ENCODE measurements around the gene SV2B. TPM values are rescaled to one million over a fixed set of nuclear protein-coding genes. Genes with fewer than 3 reads are reported as not detected.

SV2B gene
- total RNA-seq, 1 donor from 2014 or later = 1.6 TPM

DNA sequence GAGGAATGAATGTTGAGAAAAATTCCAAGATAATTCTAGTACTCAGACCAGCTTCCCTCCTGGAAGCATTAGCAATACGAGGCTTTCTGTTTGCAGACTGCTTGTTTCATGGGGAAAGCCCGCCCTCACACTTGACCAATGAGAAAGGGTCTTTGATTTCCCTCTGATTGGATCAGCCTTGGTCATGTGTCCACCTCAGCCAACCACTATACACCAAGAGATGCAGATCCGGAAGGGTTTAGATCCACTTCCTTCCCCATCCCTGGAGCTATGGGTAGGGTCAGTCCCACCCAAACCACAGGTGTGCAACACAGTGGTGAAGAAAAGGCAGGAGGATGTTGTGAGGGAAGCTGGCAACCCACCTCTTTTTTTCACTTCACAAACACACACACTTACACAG, 154.7 kb downstream of the SV2B start:
- Histone ChIP-seq H3K4me3 (ENCODE audit: low read length in 3 of 3) (no peak overlapping the region), H3K36me3 (ENCODE audit: control insufficient read depth in 3 of 3, insufficient read depth in 3 of 3, low read length in 3 of 3) (no peaks in the 10 kb centered on the region), H3K27me3 (ENCODE audit: control insufficient read depth in 3 of 3, insufficient read depth in 3 of 3, low read length in 3 of 3) (peaks cover 3 to 4% (median 4%) of the 10 kb centered on the region in 3 donors), H3K9me3 (ENCODE audit: control insufficient read depth in 3 of 3, low read length in 3 of 3) (no peaks in the 10 kb centered on the region), H3K9ac (ENCODE audit: low read depth in 1 of 3, low read length in 3 of 3) (no peak overlapping the region), H3K27ac (ENCODE audit: low read depth, low read length) (no peak overlapping the region), H3K4me1 (ENCODE audit: control insufficient read depth in 3 of 3, insufficient read depth in 3 of 3, low read length in 3 of 3) (no peaks in the 10 kb centered on the region)

DNA sequence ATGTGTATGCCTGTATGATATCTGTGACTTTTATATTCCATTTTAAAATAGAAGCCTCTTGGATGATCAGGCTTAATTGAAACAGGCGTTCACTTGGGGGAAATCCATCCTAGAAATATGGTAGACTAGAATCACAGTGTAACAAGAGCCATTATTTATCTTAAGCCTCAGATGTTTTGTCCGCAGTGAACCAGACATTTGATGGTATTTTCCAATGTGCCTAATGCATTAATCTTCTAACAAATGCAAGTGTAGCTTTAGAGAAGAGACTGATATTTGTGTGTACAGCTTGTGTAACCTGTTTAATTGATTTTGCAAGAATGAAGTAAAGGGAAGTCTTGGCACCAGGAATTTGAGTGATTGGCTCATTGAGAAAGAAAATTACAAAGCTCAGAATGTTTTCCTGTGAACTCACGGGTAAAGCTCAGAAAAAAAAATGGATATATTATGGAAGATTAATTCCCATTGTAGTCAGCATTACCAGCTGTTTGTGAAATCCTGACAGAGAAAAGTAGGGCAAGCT, 155.7 kb downstream of the SV2B start:
- no peak overlapping the region for H3K9ac ChIP-seq (ENCODE audit: low read depth in 1 of 3, low read length in 3 of 3)
- no peak overlapping the region for H3K27ac ChIP-seq (ENCODE audit: low read depth, low read length)
- peaks cover 3 to 4% (median 4%) of the 10 kb centered on the region in 3 donors for H3K27me3 ChIP-seq (ENCODE audit: control insufficient read depth in 3 of 3, insufficient read depth in 3 of 3, low read length in 3 of 3)
- H3K4me1 ChIP-seq (ENCODE audit: control insufficient read depth in 3 of 3, insufficient read depth in 3 of 3, low read length in 3 of 3) = no peaks in the 10 kb centered on the region
- no peak overlapping the region for H3K4me3 ChIP-seq (ENCODE audit: low read length in 3 of 3)
- H3K36me3 ChIP-seq (ENCODE audit: control insufficient read depth in 3 of 3, insufficient read depth in 3 of 3, low read length in 3 of 3) = no peaks in the 10 kb centered on the region
- H3K9me3 ChIP-seq (ENCODE audit: control insufficient read depth in 3 of 3, low read length in 3 of 3) = no peaks in the 10 kb centered on the region

DNA sequence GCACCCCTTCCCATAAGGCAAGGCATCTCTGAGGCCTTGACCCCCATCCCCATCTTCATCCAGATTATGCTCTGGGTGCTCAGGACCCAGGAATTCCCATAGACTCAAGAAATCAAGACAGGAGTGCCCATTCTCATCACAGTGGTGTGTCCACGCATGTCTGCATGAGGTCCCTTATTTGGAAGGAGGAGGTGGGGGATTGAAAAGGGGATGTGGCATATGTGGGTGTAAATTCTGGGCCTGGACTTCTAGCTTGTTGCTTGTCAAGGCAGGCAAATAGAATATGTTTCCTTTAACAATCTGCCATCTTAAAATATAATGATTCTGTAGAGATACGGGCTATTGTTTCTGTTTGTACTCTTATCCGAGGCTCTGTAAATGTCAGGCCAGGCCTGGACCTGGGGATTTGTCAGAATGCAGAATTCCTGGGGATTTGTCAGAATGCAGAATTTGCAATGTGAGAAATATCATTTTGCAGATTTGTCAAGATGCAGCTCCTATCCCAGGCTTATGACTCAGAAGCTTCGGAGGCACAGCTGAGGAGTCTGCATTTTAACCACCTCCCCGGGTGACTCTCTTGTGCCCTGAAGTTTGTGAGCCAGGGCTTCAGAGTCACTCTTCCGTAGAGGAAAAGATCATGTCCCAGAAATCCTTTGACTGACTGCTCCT, 157.8 kb downstream of the SV2B start:
- Histone ChIP-seq H3K9me3 (ENCODE audit: control insufficient read depth in 3 of 3, low read length in 3 of 3) (no peaks in the 10 kb centered on the region), H3K4me1 (ENCODE audit: control insufficient read depth in 3 of 3, insufficient read depth in 3 of 3, low read length in 3 of 3) (peaks cover 0 to 4% (median 0%) of the 10 kb centered on the region in 3 donors), H3K4me3 (ENCODE audit: low read length in 3 of 3) (no peak overlapping the region), H3K9ac (ENCODE audit: low read depth in 1 of 3, low read length in 3 of 3) (no peak overlapping the region), H3K27me3 (ENCODE audit: control insufficient read depth in 3 of 3, insufficient read depth in 3 of 3, low read length in 3 of 3) (peaks cover 3 to 4% (median 4%) of the 10 kb centered on the region in 3 donors), H3K36me3 (ENCODE audit: control insufficient read depth in 3 of 3, insufficient read depth in 3 of 3, low read length in 3 of 3) (no peaks in the 10 kb centered on the region), H3K27ac (ENCODE audit: low read depth, low read length) (no peak overlapping the region)

DNA sequence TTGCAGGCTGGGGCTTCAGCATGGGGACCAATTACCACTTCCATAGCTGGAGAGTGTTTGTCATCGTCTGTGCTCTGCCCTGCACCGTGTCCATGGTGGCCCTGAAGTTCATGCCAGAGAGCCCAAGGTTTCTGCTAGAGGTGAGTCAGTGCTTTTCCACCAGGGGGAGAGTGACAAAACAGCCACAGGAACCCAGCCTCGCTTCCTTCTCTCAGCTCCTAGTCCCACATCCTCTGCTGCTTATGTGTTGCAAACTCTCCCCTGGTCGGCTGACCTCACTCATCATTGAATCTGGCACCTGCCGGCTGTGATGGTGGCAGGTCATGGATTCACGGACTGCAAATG, 158.3 kb downstream of the SV2B start:
- peaks cover 2 to 9% (median 4%) of the 10 kb centered on the region in 3 donors for H3K4me1 ChIP-seq (ENCODE audit: control insufficient read depth in 3 of 3, insufficient read depth in 3 of 3, low read length in 3 of 3)
- no peak overlapping the region for H3K27ac ChIP-seq (ENCODE audit: low read depth, low read length)
- H3K36me3 ChIP-seq (ENCODE audit: control insufficient read depth in 3 of 3, insufficient read depth in 3 of 3, low read length in 3 of 3) = no peaks in the 10 kb centered on the region
- H3K27me3 ChIP-seq (ENCODE audit: control insufficient read depth in 3 of 3, insufficient read depth in 3 of 3, low read length in 3 of 3) = peaks cover 3 to 4% (median 4%) of the 10 kb centered on the region in 3 donors
- no peak overlapping the region for H3K4me3 ChIP-seq (ENCODE audit: low read length in 3 of 3)
- no peak overlapping the region for H3K9ac ChIP-seq (ENCODE audit: low read depth in 1 of 3, low read length in 3 of 3)
- H3K9me3 ChIP-seq (ENCODE audit: control insufficient read depth in 3 of 3, low read length in 3 of 3) = no peaks in the 10 kb centered on the region

DNA sequence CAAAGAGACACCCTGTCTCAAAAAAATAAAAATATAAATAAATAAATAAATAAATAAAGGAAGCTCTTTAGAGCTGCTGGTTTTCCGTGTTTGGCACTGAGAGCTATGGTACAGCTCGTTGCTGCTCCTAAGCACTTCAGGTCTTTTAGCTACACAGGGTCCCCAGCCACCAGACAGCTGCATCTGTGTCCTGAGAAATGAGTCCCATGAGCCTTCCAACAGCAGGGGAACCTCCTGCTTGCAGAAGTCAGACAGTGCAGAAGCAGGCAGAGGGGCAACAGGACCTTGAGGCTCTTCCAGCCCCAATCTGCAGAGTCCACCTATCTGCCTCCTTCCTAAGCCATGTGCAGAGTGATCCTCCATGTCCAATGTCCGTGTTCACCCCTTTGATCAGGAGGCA, 159.0 kb downstream of the SV2B start:
- Histone ChIP-seq H3K9ac (ENCODE audit: low read depth in 1 of 3, low read length in 3 of 3) (no peak overlapping the region), H3K36me3 (ENCODE audit: control insufficient read depth in 3 of 3, insufficient read depth in 3 of 3, low read length in 3 of 3) (no peaks in the 10 kb centered on the region), H3K4me1 (ENCODE audit: control insufficient read depth in 3 of 3, insufficient read depth in 3 of 3, low read length in 3 of 3) (peaks cover 9 to 16% (median 11%) of the 10 kb centered on the region in 3 donors), H3K4me3 (ENCODE audit: low read length in 3 of 3) (no peak overlapping the region), H3K27ac (ENCODE audit: low read depth, low read length) (no peak overlapping the region), H3K9me3 (ENCODE audit: control insufficient read depth in 3 of 3, low read length in 3 of 3) (no peaks in the 10 kb centered on the region), H3K27me3 (ENCODE audit: control insufficient read depth in 3 of 3, insufficient read depth in 3 of 3, low read length in 3 of 3) (peaks cover 3 to 4% (median 4%) of the 10 kb centered on the region in 3 donors)

DNA sequence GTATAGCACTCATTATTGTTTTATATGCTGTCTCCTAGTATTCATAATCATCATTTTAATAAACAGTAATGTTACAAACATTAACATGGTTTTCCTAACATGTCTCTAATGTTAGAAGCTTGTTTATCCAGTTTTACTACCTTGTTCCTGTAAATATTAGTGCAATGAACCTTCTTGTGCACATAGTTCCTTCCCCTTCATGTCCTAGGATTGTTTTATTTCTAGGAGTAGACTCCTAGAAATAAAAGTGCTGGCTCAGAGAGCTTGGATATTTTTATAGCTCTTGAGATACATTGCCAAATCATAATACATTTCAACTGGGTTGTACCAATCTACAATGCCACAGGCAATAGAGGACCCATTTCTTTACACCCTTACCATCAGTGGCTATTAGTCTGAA, 161.3 kb downstream of the SV2B start:
- no peak overlapping the region for H3K4me3 ChIP-seq (ENCODE audit: low read length in 3 of 3)
- H3K9ac ChIP-seq (ENCODE audit: low read depth in 1 of 3, low read length in 3 of 3) = no peak overlapping the region
- H3K4me1 ChIP-seq (ENCODE audit: control insufficient read depth in 3 of 3, insufficient read depth in 3 of 3, low read length in 3 of 3) = peaks cover 24 to 32% (median 26%) of the 10 kb centered on the region in 3 donors
- no peaks in the 10 kb centered on the region for H3K36me3 ChIP-seq (ENCODE audit: control insufficient read depth in 3 of 3, insufficient read depth in 3 of 3, low read length in 3 of 3)
- H3K27ac ChIP-seq (ENCODE audit: low read depth, low read length) = no peak overlapping the region
- no peaks in the 10 kb centered on the region for H3K9me3 ChIP-seq (ENCODE audit: control insufficient read depth in 3 of 3, low read length in 3 of 3)
- H3K27me3 ChIP-seq (ENCODE audit: control insufficient read depth in 3 of 3, insufficient read depth in 3 of 3, low read length in 3 of 3) = peaks cover 0 to 4% (median 3%) of the 10 kb centered on the region in 3 donors

DNA sequence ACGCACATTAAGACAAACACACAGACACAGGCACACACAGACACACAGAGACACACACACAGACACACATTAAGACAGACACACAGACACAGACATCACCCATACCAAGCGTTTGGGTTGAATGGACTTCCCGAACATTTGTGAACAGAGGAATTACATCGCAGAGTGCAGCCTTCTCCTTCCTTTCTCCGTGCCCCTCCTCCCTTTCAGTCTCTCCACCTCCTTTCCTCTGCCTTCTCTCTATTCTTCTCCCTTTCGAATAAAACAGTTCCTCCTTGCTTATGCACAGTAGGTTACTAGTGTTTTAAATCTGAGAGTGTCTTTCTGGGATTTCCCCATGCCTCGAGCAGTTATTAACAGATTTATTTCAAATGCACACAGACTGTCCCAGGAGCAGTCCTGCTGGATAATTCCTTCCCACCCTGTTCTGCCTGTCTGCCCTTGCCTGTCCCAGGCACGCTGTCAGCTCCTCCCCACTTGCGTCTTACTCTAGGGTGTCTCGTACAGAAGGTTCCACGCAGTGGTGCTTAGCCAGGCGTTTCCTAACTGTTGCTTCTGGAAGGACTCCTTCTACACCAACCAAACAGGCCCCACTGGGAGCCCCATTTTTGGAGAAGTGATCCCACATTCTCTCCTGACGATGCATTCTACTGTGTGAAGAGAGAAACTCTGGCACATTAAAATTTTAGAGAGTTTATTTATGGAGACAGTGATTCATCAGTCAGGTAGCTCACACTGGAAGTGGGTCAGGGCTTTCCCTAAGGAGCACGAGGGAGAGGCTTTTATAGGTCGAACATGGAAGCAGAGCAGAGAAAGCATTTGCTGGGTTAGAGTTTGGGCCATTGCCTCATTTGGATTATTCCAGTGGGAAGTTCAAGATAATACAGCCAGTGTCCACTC, 163.8 kb downstream of the SV2B start:
- H3K27ac ChIP-seq (ENCODE audit: low read depth, low read length) = peak overlapping the region; percentile 87
- peaks cover 24 to 32% (median 26%) of the 10 kb centered on the region in 3 donors for H3K4me1 ChIP-seq (ENCODE audit: control insufficient read depth in 3 of 3, insufficient read depth in 3 of 3, low read length in 3 of 3)
- peaks cover 0 to 3% (median 0%) of the 10 kb centered on the region in 3 donors for H3K27me3 ChIP-seq (ENCODE audit: control insufficient read depth in 3 of 3, insufficient read depth in 3 of 3, low read length in 3 of 3)
- no peaks in the 10 kb centered on the region for H3K9me3 ChIP-seq (ENCODE audit: control insufficient read depth in 3 of 3, low read length in 3 of 3)
- H3K9ac ChIP-seq (ENCODE audit: low read depth in 1 of 3, low read length in 3 of 3) = peak overlapping the region; percentile 34 to 75 (median 66)
- no peaks in the 10 kb centered on the region for H3K36me3 ChIP-seq (ENCODE audit: control insufficient read depth in 3 of 3, insufficient read depth in 3 of 3, low read length in 3 of 3)
- H3K4me3 ChIP-seq (ENCODE audit: low read length in 3 of 3) = peak overlapping the region; percentile 40 to 71 (median 54)

DNA sequence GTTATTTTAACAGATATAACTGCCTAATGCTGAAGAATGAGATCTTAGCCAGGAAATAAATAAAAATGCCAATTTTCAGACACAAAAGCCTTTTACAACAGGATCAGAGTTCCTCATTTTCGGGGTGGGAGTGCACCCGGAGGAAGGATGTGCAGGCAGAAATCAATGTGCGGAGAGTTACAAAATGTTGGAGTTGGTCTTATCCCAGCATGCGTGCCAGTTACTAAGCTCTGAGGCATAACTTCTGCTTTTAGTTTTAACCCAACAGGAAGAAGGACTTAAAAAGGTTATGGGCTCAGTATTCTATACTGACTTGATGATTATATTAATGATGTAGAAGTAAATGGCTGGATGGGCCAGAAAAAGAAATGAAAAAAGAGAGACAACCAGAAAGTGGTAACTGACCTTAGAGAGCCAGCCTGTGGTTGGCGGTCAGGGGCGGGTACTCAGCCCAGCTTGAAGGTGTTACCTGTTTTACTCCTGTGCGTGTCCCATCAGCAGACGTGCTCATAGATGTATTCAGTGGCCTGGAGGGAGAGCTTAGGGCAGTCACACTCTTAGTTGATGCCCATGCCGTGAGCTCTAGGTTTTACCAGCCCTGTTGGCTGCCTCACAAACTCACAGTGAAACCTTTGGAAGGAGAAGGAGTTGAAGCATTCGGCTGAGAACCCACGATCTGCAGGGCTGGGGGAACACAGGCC, 164.7 kb downstream of the SV2B start:
- peak overlapping the region; percentile 87 for H3K27ac ChIP-seq (ENCODE audit: low read depth, low read length)
- H3K9ac ChIP-seq (ENCODE audit: low read depth in 1 of 3, low read length in 3 of 3) = peak overlapping the region in 2 of 3 donors; percentile 44 to 75
- H3K4me1 ChIP-seq (ENCODE audit: control insufficient read depth in 3 of 3, insufficient read depth in 3 of 3, low read length in 3 of 3) = peaks cover 24 to 32% (median 26%) of the 10 kb centered on the region in 3 donors
- H3K4me3 ChIP-seq (ENCODE audit: low read length in 3 of 3) = peak overlapping the region; percentile 40 to 54 (median 52)
- H3K9me3 ChIP-seq (ENCODE audit: control insufficient read depth in 3 of 3, low read length in 3 of 3) = no peaks in the 10 kb centered on the region
- H3K36me3 ChIP-seq (ENCODE audit: control insufficient read depth in 3 of 3, insufficient read depth in 3 of 3, low read length in 3 of 3) = no peaks in the 10 kb centered on the region
- H3K27me3 ChIP-seq (ENCODE audit: control insufficient read depth in 3 of 3, insufficient read depth in 3 of 3, low read length in 3 of 3) = no peaks in the 10 kb centered on the region

DNA sequence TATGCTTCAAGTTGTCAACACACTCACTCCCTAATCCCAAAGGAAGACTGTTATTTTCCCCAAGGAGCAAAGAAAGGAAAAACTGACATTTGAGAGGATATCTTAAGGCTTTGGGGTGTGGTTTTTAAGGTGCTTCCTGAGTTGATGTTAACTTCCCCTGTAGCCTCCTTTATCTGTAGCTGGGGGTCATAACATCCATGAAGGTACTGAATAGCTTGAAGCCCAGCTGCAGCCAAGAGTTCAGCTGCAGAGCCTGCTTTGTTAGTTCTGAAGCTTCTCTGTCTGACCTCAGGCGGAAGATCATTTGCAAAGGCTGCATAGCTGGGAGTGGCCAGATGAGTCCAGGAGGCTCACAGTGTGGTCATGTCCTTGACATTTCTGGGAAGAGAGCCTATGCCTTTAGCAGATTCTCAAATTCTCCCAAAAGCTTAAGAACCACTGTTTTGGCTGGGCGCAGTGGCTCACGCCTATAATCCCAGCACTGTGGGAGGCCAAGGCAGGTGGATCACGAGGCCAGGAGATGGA, 165.4 kb downstream of the SV2B start:
- Histone ChIP-seq H3K36me3 (ENCODE audit: control insufficient read depth in 3 of 3, insufficient read depth in 3 of 3, low read length in 3 of 3) (no peaks in the 10 kb centered on the region), H3K9ac (ENCODE audit: low read depth in 1 of 3, low read length in 3 of 3) (peak overlapping the region in 1 of 3 donors; percentile 21), H3K9me3 (ENCODE audit: control insufficient read depth in 3 of 3, low read length in 3 of 3) (no peaks in the 10 kb centered on the region), H3K27ac (ENCODE audit: low read depth, low read length) (peak overlapping the region; percentile 87), H3K4me1 (ENCODE audit: control insufficient read depth in 3 of 3, insufficient read depth in 3 of 3, low read length in 3 of 3) (peaks cover 24 to 32% (median 26%) of the 10 kb centered on the region in 3 donors), H3K4me3 (ENCODE audit: low read length in 3 of 3) (no peak overlapping the region), H3K27me3 (ENCODE audit: control insufficient read depth in 3 of 3, insufficient read depth in 3 of 3, low read length in 3 of 3) (no peaks in the 10 kb centered on the region)

Measured in skeletal muscle tissue (tissue), 4 donors.